Calu3 (cell line): ENCODE results near the gene RETREG1. TPM values are rescaled to one million over a fixed set of nuclear protein-coding genes. Genes with fewer than 3 reads are reported as not detected.

Experiments
- BruUV-seq: library from RNA; stranded (reverse); fragments of 400-500 nt; replicated peaks from 2 replicates; lab custom pipeline; 2021; lab: Mats Ljungman, UMichigan
- CTCF ChIA-PET: fragments of 300-600 bp; sonication (Branson Sonifier 250); formaldehyde crosslinking; loops from one replicate; lab custom pipeline; 2022; ENCODE audit warnings: antibody characterized with exemption; lab: Charles Lee
- DNase-seq: peaks from one replicate; pipeline ENCODE4 v3.0.0; 2022
- H3K27ac Mint-ChIP-seq: one replicate; pipeline ENCODE4 v1.8.0; 2022; ENCODE audit warnings: mixed read lengths; ENCODE audit not compliant: unreplicated experiment
- H3K27me3 Mint-ChIP-seq: one replicate; pipeline ENCODE4 v1.8.0; 2022; ENCODE audit warnings: mixed read lengths; ENCODE audit not compliant: unreplicated experiment
- H3K36me3 Mint-ChIP-seq: one replicate; pipeline ENCODE4 v1.8.0; 2022; ENCODE audit warnings: mild to moderate bottlenecking, moderate library complexity, mixed read lengths; ENCODE audit not compliant: insufficient read depth, unreplicated experiment
- H3K4me1 Mint-ChIP-seq: one replicate; pipeline ENCODE4 v1.8.0; 2022; ENCODE audit warnings: mild to moderate bottlenecking, low read depth, mixed read lengths; ENCODE audit not compliant: unreplicated experiment
- H3K4me3 Mint-ChIP-seq: one replicate; pipeline ENCODE4 v1.8.0; 2022; ENCODE audit warnings: mild to moderate bottlenecking, low read depth, moderate library complexity, mixed read lengths; ENCODE audit not compliant: unreplicated experiment
- H3K9me3 Mint-ChIP-seq: one replicate; pipeline ENCODE4 v1.8.0; 2022; ENCODE audit warnings: low read depth, mixed read lengths; ENCODE audit not compliant: unreplicated experiment
- intact Hi-C: fragments of 100-400 bp; cut with micrococcal nuclease; formaldehyde crosslinking; loops from one replicate; pipeline ENCODE4 v1.10.0; 2022; ENCODE audit not compliant: unreplicated experiment
- total RNA-seq: library from RNA; stranded (reverse); gene quantifications from 2 replicates; pipeline ENCODE4 v1.2.3, GENCODE V29; 2022
- TF ChIP-seq, protein P1 (sequence below): fragments of 200-600 bp; IDR thresholded peaks from one replicate; pipeline ENCODE4 v1.8.0; 2022; ENCODE audit warnings: antibody characterized with exemption; ENCODE audit not compliant: unreplicated experiment

RETREG1 gene
- total RNA-seq, 1 experiment from 2014 or later = 12.0 TPM

- CTCF ChIA-PET = no interaction called here
- Mint-ChIP-seq H3K27me3 (no peaks in the 10 kb centered on the region), H3K9me3 (no peaks in the 10 kb centered on the region), H3K27ac (peak within 1 kb of the TSS; percentile 92), H3K4me3 (peak within 1 kb of the TSS; percentile 93), H3K4me1 (peaks cover 32% of the 10 kb centered on the region), H3K36me3 (peaks cover 62% of the 10 kb centered on the region)
- TSS peak; percentile 40 for BruUV-seq
- TF ChIP-seq, protein P1, sequence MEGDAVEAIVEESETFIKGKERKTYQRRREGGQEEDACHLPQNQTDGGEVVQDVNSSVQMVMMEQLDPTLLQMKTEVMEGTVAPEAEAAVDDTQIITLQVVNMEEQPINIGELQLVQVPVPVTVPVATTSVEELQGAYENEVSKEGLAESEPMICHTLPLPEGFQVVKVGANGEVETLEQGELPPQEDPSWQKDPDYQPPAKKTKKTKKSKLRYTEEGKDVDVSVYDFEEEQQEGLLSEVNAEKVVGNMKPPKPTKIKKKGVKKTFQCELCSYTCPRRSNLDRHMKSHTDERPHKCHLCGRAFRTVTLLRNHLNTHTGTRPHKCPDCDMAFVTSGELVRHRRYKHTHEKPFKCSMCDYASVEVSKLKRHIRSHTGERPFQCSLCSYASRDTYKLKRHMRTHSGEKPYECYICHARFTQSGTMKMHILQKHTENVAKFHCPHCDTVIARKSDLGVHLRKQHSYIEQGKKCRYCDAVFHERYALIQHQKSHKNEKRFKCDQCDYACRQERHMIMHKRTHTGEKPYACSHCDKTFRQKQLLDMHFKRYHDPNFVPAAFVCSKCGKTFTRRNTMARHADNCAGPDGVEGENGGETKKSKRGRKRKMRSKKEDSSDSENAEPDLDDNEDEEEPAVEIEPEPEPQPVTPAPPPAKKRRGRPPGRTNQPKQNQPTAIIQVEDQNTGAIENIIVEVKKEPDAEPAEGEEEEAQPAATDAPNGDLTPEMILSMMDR = no peak
- peak; percentile 88 for DNase-seq
- intact Hi-C loops = no loop called here
Measured at GRCh38 chr5:16465544-16466432, 151.0 kb downstream of the RETREG1 start, which contains the start of gene ZNF622. Gene ZNF622, minus strand, starts transcription at chr5:16465800. Its CDS starts 135 bp downstream, at chr5:16465665.

DNA sequence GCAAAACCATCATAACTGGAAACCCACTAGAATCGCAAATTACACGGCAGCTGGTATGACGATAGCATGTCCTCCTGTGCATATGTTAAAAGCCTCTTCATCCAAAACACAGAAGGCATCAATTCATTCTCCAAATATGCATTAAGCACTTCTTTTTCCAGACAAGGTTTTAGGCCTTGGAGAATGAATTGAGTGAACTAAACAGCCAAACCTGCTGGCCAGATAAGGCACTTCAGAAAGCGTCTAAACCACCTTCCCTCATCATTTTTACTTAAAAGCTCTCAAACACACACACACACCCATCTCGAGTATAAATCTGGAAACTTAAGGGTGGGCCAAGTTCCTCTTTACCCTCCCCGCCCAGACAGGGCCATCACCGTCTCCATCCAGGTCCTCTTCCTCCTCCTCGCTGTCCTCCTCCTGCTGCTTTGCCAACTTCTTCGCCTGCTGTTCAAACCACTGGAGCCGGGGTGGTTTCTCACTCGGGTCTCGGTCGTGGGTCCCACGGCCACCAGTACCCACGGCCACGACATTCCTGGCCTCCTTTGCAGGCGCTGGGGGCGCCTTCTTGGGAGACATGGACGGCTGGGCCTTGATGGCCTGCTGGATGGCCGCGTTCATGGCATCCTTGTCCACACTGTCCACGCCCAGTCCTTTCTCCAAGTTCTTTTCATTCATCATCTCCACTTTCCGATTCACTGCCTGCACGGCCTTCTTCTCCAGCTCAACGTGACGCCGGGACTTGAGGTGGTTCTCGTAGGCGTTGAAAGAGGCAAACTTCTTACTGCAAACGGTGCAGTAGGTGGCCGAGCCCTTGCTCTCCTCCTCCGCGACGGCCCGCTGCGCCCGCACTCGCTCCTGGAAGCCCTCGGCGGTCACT is 151.9 kb downstream of the RETREG1 start:
- CTCF ChIA-PET = interaction anchor here (1.0 kb wide), 1 partner anchor 9 kb away, joined by 4 read pairs; no protein-coding TSS in a partner anchor
- intact Hi-C loops = no loop called here
- Mint-ChIP-seq H3K4me3 (peak overlapping the region; percentile 93), H3K36me3 (peaks cover 62% of the 10 kb centered on the region), H3K9me3 (no peaks in the 10 kb centered on the region), H3K27me3 (no peaks in the 10 kb centered on the region), H3K27ac (peak overlapping the region; percentile 92), H3K4me1 (peaks cover 37% of the 10 kb centered on the region)
- DNase-seq = no peak
- TF ChIP-seq, protein P1 = no peak
- BruUV-seq = TSS peak; percentile 61

DNA sequence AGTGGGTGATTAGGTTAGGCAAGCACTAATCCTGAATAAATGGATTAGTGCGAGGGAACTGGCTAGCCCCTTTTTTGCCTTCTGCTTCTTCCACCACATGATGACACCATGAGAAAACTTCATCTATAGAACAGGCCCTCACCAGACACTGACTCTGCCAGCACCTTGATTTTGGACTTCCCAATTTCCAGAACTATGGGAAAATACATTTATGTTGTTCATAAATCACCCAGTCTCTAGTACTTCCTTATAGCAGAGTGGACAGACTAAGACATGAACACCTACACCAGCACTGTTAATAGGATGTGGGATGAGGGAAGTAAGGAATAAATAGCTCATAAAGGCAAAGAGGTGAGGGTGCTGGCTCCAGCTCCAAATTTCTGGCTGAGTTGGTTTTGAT is 152.6 kb downstream of the RETREG1 start:
- Mint-ChIP-seq H3K27me3 (no peaks in the 10 kb centered on the region), H3K4me1 (peaks cover 37% of the 10 kb centered on the region), H3K4me3 (peak overlapping the region; percentile 93), H3K36me3 (peaks cover 62% of the 10 kb centered on the region), H3K27ac (peak overlapping the region; percentile 58), H3K9me3 (no peaks in the 10 kb centered on the region)
- DNase-seq = no peak
- BruUV-seq = no TSS peak
- TF ChIP-seq, protein P1 = no peak
- intact Hi-C loops = no loop called here
- CTCF ChIA-PET = interaction anchor here (1.0 kb wide), 1 partner anchor 8 kb away, joined by 4 read pairs; no protein-coding TSS in a partner anchor

DNA sequence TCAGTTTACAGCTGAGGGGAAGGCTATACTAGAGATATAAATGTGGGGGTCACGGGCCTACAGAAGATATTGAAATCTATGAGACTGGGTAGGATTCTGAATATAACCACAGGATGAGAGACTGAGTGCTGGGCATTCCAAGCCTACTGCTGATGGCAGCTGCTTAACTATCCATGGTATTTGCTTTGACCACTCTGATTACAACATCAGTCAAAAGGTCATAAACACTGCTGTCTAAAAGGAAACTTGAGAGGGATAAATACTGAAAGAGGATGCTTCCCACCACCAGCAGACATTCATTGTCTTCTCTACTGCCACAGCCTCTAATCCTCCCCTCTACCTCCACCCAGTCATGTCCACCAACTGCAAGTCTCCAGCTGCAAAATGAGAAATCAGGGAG is 155.0 kb downstream of the RETREG1 start:
- peaks cover 27% of the 10 kb centered on the region for H3K4me1 Mint-ChIP-seq
- TF ChIP-seq, protein P1 = no peak
- CTCF ChIA-PET = interaction anchor here (0.6 kb wide), 1 partner anchor 241 kb away, joined by 3 read pairs; no protein-coding TSS in a partner anchor
- no peak for DNase-seq
- H3K9me3 Mint-ChIP-seq = no peaks in the 10 kb centered on the region
- no peak overlapping the region for H3K4me3 Mint-ChIP-seq
- BruUV-seq = no TSS peak
- H3K27ac Mint-ChIP-seq = no peak overlapping the region
- no peaks in the 10 kb centered on the region for H3K27me3 Mint-ChIP-seq
- H3K36me3 Mint-ChIP-seq = peaks cover 55% of the 10 kb centered on the region
- intact Hi-C loops = no loop called here
